NCI-H526 treated with DMSO at 0.1 percent for 48 hours (cell line): ENCODE results near the gene DPYSL3.
"Not testable (repeated sequence)": the region's sequence is repeated elsewhere in the genome, so short reads cannot be mapped to it uniquely, and the experiment has no call there.

Experiments
- DNase-seq: peaks from one replicate; lab custom pipeline; 2025; lab: John Stamatoyannopoulos, UW

Gene DPYSL3

DNA sequence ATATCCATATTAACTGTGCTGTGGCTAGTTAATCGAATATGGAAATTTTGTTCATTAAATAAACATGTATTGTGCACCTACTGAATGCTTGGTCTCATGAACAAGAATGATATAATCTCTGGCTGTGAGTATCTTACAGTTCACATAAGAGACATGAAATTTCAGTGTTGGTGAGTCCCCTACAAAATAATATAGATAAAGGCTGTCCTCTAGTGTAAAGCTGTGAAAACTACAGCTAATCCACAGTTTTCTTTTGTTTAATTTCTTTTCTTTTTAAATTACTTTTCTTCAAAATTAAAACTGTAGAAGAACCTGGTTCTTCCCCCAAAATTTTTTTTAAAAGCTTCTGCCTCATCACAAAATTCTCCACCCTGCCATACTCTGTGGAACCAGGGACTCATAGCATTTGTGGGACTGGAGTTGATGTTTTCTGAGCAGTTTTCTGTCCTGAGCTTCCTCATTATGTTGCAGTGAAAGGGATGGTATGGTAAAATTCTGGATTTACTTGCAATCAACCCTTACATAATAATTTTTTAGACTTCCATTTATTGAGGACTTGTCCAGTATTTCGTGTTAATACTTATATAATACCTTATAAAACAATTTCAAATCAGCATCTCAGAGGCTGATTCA, 140.0 kb downstream of the DPYSL3 start:
- DNase-seq: no peak

DNA sequence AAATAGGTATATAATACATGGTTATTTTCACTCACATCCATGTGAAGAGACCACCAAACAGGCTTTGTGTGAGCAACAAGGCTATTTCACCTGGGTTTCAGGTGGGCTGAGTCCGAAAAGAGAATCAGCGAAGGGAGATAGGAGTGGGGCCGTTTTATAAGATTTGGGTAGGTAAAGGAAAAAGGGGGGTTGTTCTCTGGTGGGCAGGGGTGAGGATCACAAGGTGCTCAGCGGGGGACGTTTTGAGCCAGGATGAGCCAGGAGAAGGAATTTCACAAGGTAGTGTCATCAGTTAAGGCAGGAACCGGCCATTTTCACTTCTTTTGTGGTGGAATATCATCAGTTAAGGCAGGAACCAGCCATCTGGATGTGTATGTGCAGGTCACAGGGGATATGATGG, 142.5 kb downstream of the DPYSL3 start:
- not testable (repeated sequence) for DNase-seq

DNA sequence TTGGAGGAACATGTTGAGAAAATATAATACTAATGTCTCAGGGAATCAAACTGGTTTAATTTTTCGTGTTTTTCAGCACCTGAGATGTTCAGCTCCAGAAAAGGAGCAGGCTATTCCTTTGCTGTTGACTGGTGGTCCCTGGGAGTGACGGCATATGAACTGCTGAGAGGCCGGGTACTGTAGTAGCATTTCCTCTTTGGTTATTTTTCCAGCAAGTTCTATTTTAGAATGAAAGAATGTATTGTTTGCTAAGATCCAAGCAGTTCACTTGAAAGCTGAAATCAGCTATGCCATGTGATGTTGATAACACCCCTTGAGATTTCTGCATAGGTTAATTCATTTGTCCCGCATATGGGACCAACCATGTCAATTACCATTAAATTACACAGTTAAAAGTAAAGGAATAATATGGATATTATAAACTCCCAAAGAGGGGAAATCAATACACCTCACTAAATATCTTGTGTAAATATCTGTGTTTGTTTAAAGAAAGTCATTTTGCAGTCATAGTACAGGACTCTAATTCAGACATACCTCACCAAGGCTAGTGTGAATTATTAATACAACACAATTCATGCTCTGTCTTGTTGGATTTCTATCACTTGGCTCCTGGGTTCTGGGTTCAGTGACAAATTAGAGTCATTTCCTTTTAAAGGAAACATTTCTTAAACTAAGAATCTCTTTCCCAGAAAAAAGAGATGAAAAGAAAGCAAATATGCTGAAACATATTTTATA, 148.3 kb downstream of the DPYSL3 start:
- no peak for DNase-seq

- DNase-seq: no peak
Observed at GRCh38 chr5:147360816-147361215, 149.1 kb downstream of the DPYSL3 start.

DNA sequence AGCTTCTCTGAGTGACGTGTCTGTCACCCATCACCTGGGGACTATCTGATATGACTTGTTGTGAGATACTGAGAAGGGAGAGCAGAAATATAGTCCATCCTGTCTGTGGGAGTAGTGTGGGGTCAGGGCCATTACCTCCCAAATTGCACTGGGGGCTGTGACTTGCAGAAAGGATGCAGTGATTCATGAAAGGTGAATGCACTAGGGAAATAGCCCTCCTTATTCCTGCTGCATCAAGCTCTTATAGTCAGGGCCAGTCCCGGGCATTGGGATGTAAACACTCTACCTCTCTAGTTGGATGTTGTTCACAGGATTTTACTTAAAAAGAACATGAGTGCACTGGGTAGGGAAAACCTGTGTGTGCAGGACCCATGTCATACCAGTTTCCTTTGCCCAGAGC, 150.3 kb downstream of the DPYSL3 start:
- DNase-seq: no peak

DNA sequence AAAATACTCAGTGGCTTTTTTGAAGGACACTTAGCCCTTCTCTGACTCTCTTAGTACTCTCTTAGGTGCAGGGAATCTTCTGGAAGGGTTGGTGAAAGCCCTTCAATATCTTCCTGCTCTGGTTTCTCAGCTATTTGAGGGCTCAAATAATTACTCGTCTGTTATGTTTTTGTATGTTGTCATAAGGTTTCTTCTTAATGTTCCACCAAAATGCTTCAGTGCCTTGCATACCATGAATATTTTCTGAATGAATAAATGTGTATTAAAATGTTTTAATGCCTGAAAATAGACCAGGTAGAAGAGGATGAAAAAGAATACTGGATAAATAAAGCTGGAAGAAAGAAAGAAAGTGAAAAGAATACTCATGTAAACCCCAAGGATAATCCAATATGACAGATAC, 150.8 kb downstream of the DPYSL3 start:
- DNase-seq: no peak

DNA sequence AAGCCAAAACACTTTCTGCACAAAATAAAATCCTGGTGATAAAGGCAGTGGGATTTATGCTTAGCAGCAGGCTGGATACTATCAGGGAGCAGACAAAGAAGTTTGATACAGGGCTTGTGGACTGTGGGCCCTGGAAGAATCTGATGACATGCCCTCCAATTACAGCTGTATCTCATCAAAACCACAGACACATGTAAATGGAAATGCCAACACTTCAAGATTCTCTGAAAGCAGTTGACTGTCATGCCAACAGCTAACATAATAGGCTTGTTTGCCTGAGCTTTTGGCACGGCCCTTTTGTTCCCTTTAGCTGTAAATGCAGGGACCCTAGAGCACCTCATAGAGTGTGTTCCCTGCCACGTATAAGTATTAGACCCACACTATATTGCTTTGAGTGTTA, 160.6 kb downstream of the DPYSL3 start:
- DNase-seq: no peak

DNA sequence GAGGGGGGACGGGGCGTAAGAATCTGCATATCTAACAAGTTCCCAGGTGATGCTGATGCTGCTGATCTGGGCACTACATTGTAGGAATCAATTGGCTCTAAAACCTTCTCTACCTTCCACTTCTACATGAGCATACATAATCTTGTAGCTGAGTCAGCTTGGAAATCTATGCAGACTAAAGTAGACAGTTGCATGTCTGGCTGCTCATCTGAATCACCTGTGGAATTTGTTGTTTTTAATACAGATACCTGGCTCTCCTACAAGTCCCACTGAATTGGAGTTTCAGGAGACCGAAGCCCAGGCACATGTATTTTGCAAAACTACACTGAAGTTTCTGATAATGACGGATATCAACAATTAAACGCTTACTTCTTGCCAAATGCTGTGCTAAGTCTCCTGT, 161.4 kb downstream of the DPYSL3 start:
- DNase-seq: no peak

DNA sequence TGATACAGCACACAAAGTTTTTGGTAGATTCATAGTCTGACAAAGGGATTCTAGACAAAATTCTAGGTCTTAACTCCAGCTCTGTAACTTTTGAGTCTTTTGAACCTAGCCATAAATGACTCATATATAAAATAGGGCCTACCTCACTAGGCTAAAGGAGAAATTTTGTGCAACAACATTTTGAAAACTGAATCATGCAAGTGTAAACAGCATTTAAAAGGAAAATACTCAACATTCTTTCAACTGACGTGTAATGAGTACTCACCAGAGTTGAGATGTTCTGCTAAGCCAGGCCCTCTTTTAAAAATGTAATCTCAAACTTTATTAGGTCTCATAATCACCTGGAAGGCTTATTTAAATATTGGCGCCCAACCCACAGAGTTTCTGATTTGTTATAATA, 161.8 kb downstream of the DPYSL3 start:
- DNase-seq: no peak

- DNase-seq: peak; percentile 3
Observed at GRCh38 chr5:147346006-147346561, 163.8 kb downstream of the DPYSL3 start.

DNA sequence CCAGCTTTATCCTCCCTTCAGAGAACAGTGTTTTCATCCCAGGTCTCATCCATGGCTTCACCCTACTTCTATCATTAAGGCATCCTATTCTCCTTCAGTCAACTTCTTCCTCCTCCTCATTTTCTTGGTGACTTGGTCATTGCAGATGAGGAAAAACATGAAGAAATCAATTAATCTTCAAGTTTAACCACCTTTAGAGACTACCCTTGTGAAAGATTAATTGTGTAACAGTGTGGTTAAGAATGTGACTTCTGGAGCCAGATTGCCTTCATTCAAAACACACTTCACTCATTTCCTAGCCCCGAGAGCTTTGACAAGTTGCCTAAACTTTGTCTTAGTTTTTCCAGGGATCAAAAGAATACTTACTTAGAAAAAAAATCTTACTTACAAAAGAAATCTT, 165.0 kb downstream of the DPYSL3 start:
- DNase-seq: no peak

DNA sequence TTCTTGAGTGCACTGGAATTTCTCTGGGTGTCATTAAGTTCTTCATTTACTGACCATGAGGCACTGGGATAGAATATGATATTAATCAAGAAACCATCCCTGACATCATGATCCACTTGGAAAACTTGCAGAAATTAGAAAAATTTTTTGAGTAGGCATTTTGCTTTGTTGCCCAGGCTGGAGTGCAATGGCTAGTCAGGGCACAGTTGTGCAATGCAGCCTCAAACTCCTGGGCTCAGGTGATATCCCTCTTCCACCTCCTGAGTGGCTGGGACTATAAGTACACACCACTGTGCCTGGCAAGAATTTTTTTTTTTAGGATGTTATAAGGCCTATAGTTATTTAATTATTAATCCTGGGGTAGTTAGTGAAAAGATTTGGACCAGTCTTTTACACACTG, 168.5 kb downstream of the DPYSL3 start:
- no peak for DNase-seq

DNA sequence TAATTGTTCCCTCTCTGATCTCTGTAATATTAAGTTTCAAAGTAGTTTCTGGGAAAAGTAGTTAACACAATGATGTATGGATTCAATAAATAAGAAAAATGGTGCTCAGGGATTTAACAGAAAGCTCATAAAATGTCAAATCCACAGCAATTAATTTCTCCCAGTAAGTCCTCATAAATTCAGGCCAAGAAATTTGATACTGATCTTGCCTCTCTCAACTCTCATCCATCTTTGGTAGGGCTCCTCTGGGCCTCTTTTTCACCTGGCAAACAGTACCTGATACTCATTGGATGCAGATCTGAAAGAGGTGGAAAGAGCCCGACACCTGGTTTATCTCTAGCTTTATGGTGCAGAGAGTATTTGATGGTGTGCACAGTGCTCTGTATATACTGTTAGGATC, 168.9 kb downstream of the DPYSL3 start:
- DNase-seq: no peak
